Measurements from ENCODE around the gene KDM7A. TPM values are rescaled to one million over a fixed set of nuclear protein-coding genes. Genes with fewer than 3 reads are reported as not detected.

KDM7A gene
- total and polyA plus RNA-seq, 2 of the 8 experiments (the other 6 are each of a cell fraction or from before 2014, with no cell fraction given) = 2.2 to 12.5 TPM

DNA sequence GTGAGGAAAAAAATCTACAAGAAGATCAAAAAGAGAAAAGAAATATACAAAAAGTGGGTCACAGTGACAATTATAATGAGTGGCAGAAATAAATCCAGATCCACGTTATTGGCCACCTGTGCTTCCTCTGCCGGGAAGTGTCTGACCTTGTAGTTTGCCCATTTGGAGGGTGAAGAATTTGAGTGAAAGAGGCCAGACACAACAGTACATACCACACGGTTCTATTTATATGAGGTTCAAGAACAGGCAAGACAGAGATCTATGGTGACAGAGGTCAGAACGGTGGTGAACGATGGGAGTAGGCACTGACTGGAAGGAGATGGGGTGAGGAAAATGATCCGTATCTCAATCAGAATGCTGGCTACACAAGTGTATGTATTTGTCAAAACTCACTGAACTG, 131.1 kb downstream of the KDM7A start:
- no peak for TF ChIP-seq EGR1 (IDR thresholded peaks at IDR 0.05; ENCODE audit: borderline replicate concordance, low read depth, low read length)
- TF ChIP-seq GTF2F1 (IDR thresholded peaks at IDR 0.05; ENCODE audit: borderline replicate concordance, low read depth, low read length) = no peak
- TF ChIP-seq SIN3A (conservative IDR thresholded peaks at IDR 0.05 in 1 of 2, IDR thresholded peaks at IDR 0.05 in 1 of 2; ENCODE audit: low read depth in 1 of 2, low read length in 2 of 2) = no peak
- TF ChIP-seq ZNF274 (IDR thresholded peaks at IDR 0.05; ENCODE audit: borderline replicate concordance, extremely low read depth, low read length) = no peak
- TF ChIP-seq, protein P1, sequence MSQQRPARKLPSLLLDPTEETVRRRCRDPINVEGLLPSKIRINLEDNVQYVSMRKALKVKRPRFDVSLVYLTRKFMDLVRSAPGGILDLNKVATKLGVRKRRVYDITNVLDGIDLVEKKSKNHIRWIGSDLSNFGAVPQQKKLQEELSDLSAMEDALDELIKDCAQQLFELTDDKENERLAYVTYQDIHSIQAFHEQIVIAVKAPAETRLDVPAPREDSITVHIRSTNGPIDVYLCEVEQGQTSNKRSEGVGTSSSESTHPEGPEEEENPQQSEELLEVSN (IDR thresholded peaks at IDR 0.05) = no peak
- TF ChIP-seq KDM4A (IDR thresholded peaks at IDR 0.05; ENCODE audit: low read depth, low read length, severe bottlenecking) = no peak
- no peak for TF ChIP-seq RAD21 (IDR thresholded peaks at IDR 0.05 in 1 of 2, conservative IDR thresholded peaks at IDR 0.05 in 1 of 2; ENCODE audit: low read depth in 2 of 2, low read length in 2 of 2)
- TF ChIP-seq RXRA (IDR thresholded peaks at IDR 0.05; ENCODE audit: insufficient read depth, low read depth, low read length) = no peak
- TF ChIP-seq SP4 (IDR thresholded peaks at IDR 0.05; ENCODE audit: low read length) = no peak
- TF ChIP-seq EZH2 (IDR thresholded peaks at IDR 0.05; ENCODE audit: low read depth, low read length, severe bottlenecking) = no peak
- POLR2A ChIA-PET (ENCODE audit: partially characterized antibody) = interaction anchor here (1.6 kb wide), 1 partner anchor 17 kb away, joined by 4 read pairs; the partner anchor contains the start of gene PARP12
- H3K4me2 ChIP-seq (ENCODE audit: insufficient read depth in 1 of 2, low read depth in 2 of 2, low read length in 2 of 2) = no peak overlapping the region
- WGBS, 2 experiments (ENCODE audit: extremely low coverage in 1 of 2, insufficient coverage in 1 of 2, insufficient read length in 1 of 2, insufficient replicate concordance in 2 of 2, low coverage in 1 of 2, low lambda C conversion rate in 2 of 2, missing lambda C conversion rate in 1 of 2) = 87% methylated on average over 6 of the region's 6 CpGs; no CpG with 5 or more reads in 1 of the 2 experiments
- no peak overlapping the region for H2AK5ac ChIP-seq (ENCODE audit: low read depth, low read length)
- FAIRE-seq = no peak
- H2BK12ac ChIP-seq (ENCODE audit: low read depth, low read length) = no peak overlapping the region
- no peak overlapping the region for H3K9ac ChIP-seq (replicated peaks in 1 of 4; ENCODE audit: extremely low read depth in 1 of 4, low read depth in 3 of 4, low read length in 3 of 4)
- H2AFZ ChIP-seq (ENCODE audit: low read length) = no peak overlapping the region
- H3K4me1 ChIP-seq (replicated peaks in 1 of 4; ENCODE audit: control insufficient read depth in 3 of 4, insufficient read depth in 4 of 4, low read length in 3 of 4) = no peaks in the 10 kb centered on the region
- DNase-seq (ENCODE audit: low read depth in 1 of 2, low spot score in 2 of 2) = peak in 1 of 2 experiments; percentile 13
- peaks cover 0 to 1% of the 10 kb centered on the region in 2 experiments for H4K20me1 ChIP-seq (replicated peaks in 1 of 2; ENCODE audit: control insufficient read depth in 1 of 2, insufficient read depth in 2 of 2, low read length in 2 of 2)
- no peak overlapping the region for H2BK20ac ChIP-seq (ENCODE audit: low read length)
- H3K9me3 ChIP-seq (ENCODE audit: insufficient read depth in 2 of 2, low read depth in 1 of 2, low read length in 1 of 2) = no peaks in the 10 kb centered on the region
- no peak overlapping the region for H3K27ac ChIP-seq (ENCODE audit: low read depth, low read length)
- no peak overlapping the region for H2BK120ac ChIP-seq (replicated peaks; ENCODE audit: low read depth, low read length)
- no peak overlapping the region for H2BK15ac ChIP-seq (ENCODE audit: low read length)
- no peaks in the 10 kb centered on the region for H3K79me2 ChIP-seq (ENCODE audit: control insufficient read depth in 1 of 2, insufficient read depth in 2 of 2, low read length in 2 of 2)
- 0 out of 2 replicates have a peak, but pooled peaks cover 1% of the 10 kb centered on the region for H3K23me2 ChIP-seq (ENCODE audit: low read depth, low read length)
- no peak overlapping the region for H4K91ac ChIP-seq (replicated peaks; ENCODE audit: insufficient read length, low read length)
- no peak overlapping the region for H4K5ac ChIP-seq (ENCODE audit: insufficient read length, low read depth, low read length)
- H3K23ac ChIP-seq (ENCODE audit: insufficient read length) = no peak overlapping the region
- no peak overlapping the region for H3K14ac ChIP-seq (ENCODE audit: insufficient read length)
- no peaks in the 10 kb centered on the region for H3K27me3 ChIP-seq (replicated peaks in 1 of 4; ENCODE audit: control insufficient read depth in 3 of 4, extremely low read depth in 1 of 4, insufficient read depth in 3 of 4, low read length in 3 of 4)
- H3K79me1 ChIP-seq (ENCODE audit: low read depth, low read length) = no peaks in the 10 kb centered on the region
- CTCF ChIA-PET (ENCODE audit: partially characterized antibody) = no interaction called here
- H3K56ac ChIP-seq (replicated peaks; ENCODE audit: insufficient read length, low read depth, low read length) = no peak overlapping the region
- H3K4ac ChIP-seq (replicated peaks; ENCODE audit: insufficient read length, low read depth, low read length) = no peak overlapping the region
- H3K18ac ChIP-seq (ENCODE audit: extremely low read depth, low read length) = no peak overlapping the region
- no peak overlapping the region for H4K8ac ChIP-seq (ENCODE audit: extremely low read depth, insufficient read depth, low read length)
- no peak overlapping the region; the same call in 1 of the 2 replicates for H2BK5ac ChIP-seq (ENCODE audit: low read depth, low read length)
- no peak overlapping the region for H3K4me3 ChIP-seq (ENCODE audit: extremely low read depth in 1 of 4, insufficient read depth in 2 of 4, low read depth in 3 of 4, low read length in 4 of 4)
- no peaks in the 10 kb centered on the region for H3K36me3 ChIP-seq (ENCODE audit: control insufficient read depth in 2 of 4, insufficient read depth in 4 of 4, low read length in 3 of 4)
